ENCODE data around the gene TPRX1.
A peak's percentile ranks its signal among the peaks of the same experiment; 100 is the strongest.
"Not testable (repeated sequence)": the region's sequence is repeated elsewhere in the genome, so short reads cannot be mapped to it uniquely, and the experiment has no call there.

Gene TPRX1

GRCh38 chr19:47804451-47804850 lies at the start of gene TPRX1:
TSS of gene TPRX1 (minus strand) at chr19:47804551. CDS start at chr19:47804539, 12 bp downstream.
- H3K9me2 ChIP-seq (replicated peaks; ENCODE audit: control insufficient read depth, low read length); H3K27ac ChIP-seq (ENCODE audit: low read depth, low read length); H3K9me3 ChIP-seq (ENCODE audit: control insufficient read depth, insufficient read depth, low read length): not testable (repeated sequence)

GRCh38 chr19:47853003-47853402 lies 48.7 kb upstream of the TPRX1 start:
- H3F3A ChIP-seq (ENCODE audit: control insufficient read depth, insufficient read depth): no peaks in the 10 kb centered on the region

More at GRCh38 chr19:47804451-47804850, at the start of gene TPRX1:
- H3K4me1 ChIP-seq (ENCODE audit: control insufficient read depth, low read length); H3K27me3 ChIP-seq (ENCODE audit: control insufficient read depth, low read length); H3K4me2 ChIP-seq (ENCODE audit: low read length); H3K79me2 ChIP-seq (ENCODE audit: control insufficient read depth, low read length); H3F3A ChIP-seq (ENCODE audit: control insufficient read depth, insufficient read depth); H3K36me3 ChIP-seq (ENCODE audit: control insufficient read depth, low read length); H4K20me1 ChIP-seq (ENCODE audit: control insufficient read depth, insufficient read depth, low read depth, low read length); H3K4me3 ChIP-seq (ENCODE audit: low read length): not testable (repeated sequence)

DNA sequence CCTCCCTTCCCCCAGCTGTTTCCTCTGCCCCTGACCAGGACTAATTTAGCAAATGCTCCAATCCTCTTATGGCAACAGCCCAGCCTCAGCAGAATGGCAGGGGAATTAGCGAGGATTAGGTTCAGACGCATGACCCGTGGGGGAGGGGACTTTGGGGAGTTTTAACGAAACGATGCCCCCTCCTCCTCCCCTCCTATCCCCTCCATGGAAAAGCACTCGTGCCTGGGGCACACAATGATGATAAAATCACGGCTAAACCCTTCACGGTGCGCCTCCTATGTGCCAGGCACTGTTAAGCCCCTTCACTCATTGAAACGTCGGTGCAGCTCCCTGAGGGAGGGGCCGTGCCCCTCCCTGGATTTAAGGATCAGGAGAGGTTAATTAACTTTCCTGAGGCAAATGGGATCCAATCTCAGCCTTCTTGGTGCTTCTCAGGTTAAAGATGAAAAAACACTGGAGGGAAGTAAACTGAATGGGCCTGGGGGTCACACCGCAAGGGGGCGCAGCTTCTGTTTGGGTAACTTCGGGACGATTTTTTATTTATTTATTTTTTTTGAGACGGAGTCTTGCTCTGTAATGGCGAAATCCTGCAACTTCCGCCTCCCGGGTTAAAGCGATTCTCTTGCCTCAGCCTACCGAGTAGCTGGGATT lies 44.6 kb upstream of the TPRX1 start:
- no peak for TF ChIP-seq EZH2phosphoT487 (IDR thresholded peaks at IDR 0.05; ENCODE audit: borderline replicate concordance, low read length)
- TF ChIP-seq, protein P1, sequence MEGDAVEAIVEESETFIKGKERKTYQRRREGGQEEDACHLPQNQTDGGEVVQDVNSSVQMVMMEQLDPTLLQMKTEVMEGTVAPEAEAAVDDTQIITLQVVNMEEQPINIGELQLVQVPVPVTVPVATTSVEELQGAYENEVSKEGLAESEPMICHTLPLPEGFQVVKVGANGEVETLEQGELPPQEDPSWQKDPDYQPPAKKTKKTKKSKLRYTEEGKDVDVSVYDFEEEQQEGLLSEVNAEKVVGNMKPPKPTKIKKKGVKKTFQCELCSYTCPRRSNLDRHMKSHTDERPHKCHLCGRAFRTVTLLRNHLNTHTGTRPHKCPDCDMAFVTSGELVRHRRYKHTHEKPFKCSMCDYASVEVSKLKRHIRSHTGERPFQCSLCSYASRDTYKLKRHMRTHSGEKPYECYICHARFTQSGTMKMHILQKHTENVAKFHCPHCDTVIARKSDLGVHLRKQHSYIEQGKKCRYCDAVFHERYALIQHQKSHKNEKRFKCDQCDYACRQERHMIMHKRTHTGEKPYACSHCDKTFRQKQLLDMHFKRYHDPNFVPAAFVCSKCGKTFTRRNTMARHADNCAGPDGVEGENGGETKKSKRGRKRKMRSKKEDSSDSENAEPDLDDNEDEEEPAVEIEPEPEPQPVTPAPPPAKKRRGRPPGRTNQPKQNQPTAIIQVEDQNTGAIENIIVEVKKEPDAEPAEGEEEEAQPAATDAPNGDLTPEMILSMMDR (IDR thresholded peaks at IDR 0.05; ENCODE audit: low read depth, low read length, poor library complexity, severe bottlenecking): peak; percentile 63
- Histone ChIP-seq H3K79me2 (ENCODE audit: control insufficient read depth, low read length) (no peaks in the 10 kb centered on the region), H3K4me1 (ENCODE audit: control insufficient read depth, low read length) (no peaks in the 10 kb centered on the region), H3K4me3 (ENCODE audit: low read length) (no peak overlapping the region), H3K27me3 (ENCODE audit: control insufficient read depth, low read length) (no peaks in the 10 kb centered on the region), H3K9me2 (replicated peaks; ENCODE audit: control insufficient read depth, low read length) (no peaks in the 10 kb centered on the region), H3K36me3 (ENCODE audit: control insufficient read depth, low read length) (no peaks in the 10 kb centered on the region), H3F3A (ENCODE audit: control insufficient read depth, insufficient read depth) (no peaks in the 10 kb centered on the region), H4K20me1 (ENCODE audit: control insufficient read depth, insufficient read depth, low read depth, low read length) (no peaks in the 10 kb centered on the region), H3K9me3 (ENCODE audit: control insufficient read depth, insufficient read depth, low read length) (no peaks in the 10 kb centered on the region), H3K4me2 (ENCODE audit: low read length) (no peak overlapping the region), H3K27ac (ENCODE audit: low read depth, low read length) (no peak overlapping the region)

More at GRCh38 chr19:47853003-47853402, 48.7 kb upstream of the TPRX1 start:
- no peaks in the 10 kb centered on the region for H3K9me2 ChIP-seq (replicated peaks; ENCODE audit: control insufficient read depth, low read length)
- H3K4me1 ChIP-seq (ENCODE audit: control insufficient read depth, low read length): no peaks in the 10 kb centered on the region
- H4K20me1 ChIP-seq (ENCODE audit: control insufficient read depth, insufficient read depth, low read depth, low read length): no peaks in the 10 kb centered on the region
- H3K9me3 ChIP-seq (ENCODE audit: control insufficient read depth, insufficient read depth, low read length): no peaks in the 10 kb centered on the region
- no peak overlapping the region for H3K4me3 ChIP-seq (ENCODE audit: low read length)
- H3K27me3 ChIP-seq (ENCODE audit: control insufficient read depth, low read length): no peaks in the 10 kb centered on the region
- H3K36me3 ChIP-seq (ENCODE audit: control insufficient read depth, low read length): no peaks in the 10 kb centered on the region
- H3K27ac ChIP-seq (ENCODE audit: low read depth, low read length): no peak overlapping the region
- H3K79me2 ChIP-seq (ENCODE audit: control insufficient read depth, low read length): no peaks in the 10 kb centered on the region
- no peak for TF ChIP-seq EZH2phosphoT487 (IDR thresholded peaks at IDR 0.05; ENCODE audit: borderline replicate concordance, low read length)
- TF ChIP-seq, protein P1 (IDR thresholded peaks at IDR 0.05; ENCODE audit: low read depth, low read length, poor library complexity, severe bottlenecking): no peak
- H3K4me2 ChIP-seq (ENCODE audit: low read length): no peak overlapping the region

GRCh38 chr19:47848425-47848822 lies 44.1 kb upstream of the TPRX1 start:
- Histone ChIP-seq H3K79me2 (ENCODE audit: control insufficient read depth, low read length) (no peaks in the 10 kb centered on the region), H3K36me3 (ENCODE audit: control insufficient read depth, low read length) (no peaks in the 10 kb centered on the region), H3K4me1 (ENCODE audit: control insufficient read depth, low read length) (no peaks in the 10 kb centered on the region), H4K20me1 (ENCODE audit: control insufficient read depth, insufficient read depth, low read depth, low read length) (no peaks in the 10 kb centered on the region), H3K9me3 (ENCODE audit: control insufficient read depth, insufficient read depth, low read length) (no peaks in the 10 kb centered on the region), H3F3A (ENCODE audit: control insufficient read depth, insufficient read depth) (no peaks in the 10 kb centered on the region), H3K4me2 (ENCODE audit: low read length) (no peak overlapping the region), H3K4me3 (ENCODE audit: low read length) (no peak overlapping the region), H3K9me2 (replicated peaks; ENCODE audit: control insufficient read depth, low read length) (no peaks in the 10 kb centered on the region), H3K27me3 (ENCODE audit: control insufficient read depth, low read length) (no peaks in the 10 kb centered on the region), H3K27ac (ENCODE audit: low read depth, low read length) (no peak overlapping the region)
- TF ChIP-seq EZH2phosphoT487 (IDR thresholded peaks at IDR 0.05; ENCODE audit: borderline replicate concordance, low read length): no peak
- TF ChIP-seq, protein P1 (IDR thresholded peaks at IDR 0.05; ENCODE audit: low read depth, low read length, poor library complexity, severe bottlenecking): no peak

All from DOHH2 (cell line).